Putamen (tissue), 1 donor: ENCODE results near the gene MRPL17.

Experiments
- DNase-seq: peaks from one replicate; pipeline ENCODE4 v3.0.0-alpha.2; 2016; ENCODE audit warnings: low spot score

The MRPL17 gene

GRCh38 chr11:6654281-6655019 lies 28.7 kb downstream of the MRPL17 start:
- peak; percentile 18 for DNase-seq

- DNase-seq = no peak
These were observed 29.5 kb downstream of the MRPL17 start for GRCh38 chr11:6653656-6654055.

- no peak for DNase-seq
These were observed 30.0 kb downstream of the MRPL17 start for GRCh38 chr11:6653097-6653496.

GRCh38 chr11:6652182-6652581 lies 31.0 kb downstream of the MRPL17 start:
- DNase-seq = no peak

GRCh38 chr11:6650980-6651379 lies 32.2 kb downstream of the MRPL17 start:
- no peak for DNase-seq

- no peak for DNase-seq
These were observed 33.0 kb downstream of the MRPL17 start for GRCh38 chr11:6650104-6650503.

- DNase-seq = no peak
These were observed 34.6 kb downstream of the MRPL17 start for GRCh38 chr11:6648501-6648900.

- DNase-seq = no peak
These were observed 35.3 kb downstream of the MRPL17 start for GRCh38 chr11:6647836-6648235.

GRCh38 chr11:6646918-6647679 lies 36.0 kb downstream of the MRPL17 start:
- DNase-seq = no peak

- no peak for DNase-seq
These were observed 36.6 kb downstream of the MRPL17 start for GRCh38 chr11:6646576-6646917.

GRCh38 chr11:6646071-6646470 lies 37.1 kb downstream of the MRPL17 start:
- DNase-seq = no peak

GRCh38 chr11:6642957-6643356 lies 40.2 kb downstream of the MRPL17 start:
- DNase-seq = no peak

- peak; percentile 70 for DNase-seq
These were observed 42.0 kb downstream of the MRPL17 start for GRCh38 chr11:6640985-6641701.

- no peak for DNase-seq
These were observed 42.8 kb downstream of the MRPL17 start for GRCh38 chr11:6640036-6640984.

- DNase-seq = no peak
These were observed 44.7 kb downstream of the MRPL17 start for GRCh38 chr11:6638429-6638828.

- no peak for DNase-seq
These were observed 45.3 kb downstream of the MRPL17 start for GRCh38 chr11:6637871-6638270.

- DNase-seq = no peak
These were observed 46.7 kb downstream of the MRPL17 start for GRCh38 chr11:6636480-6636879.

GRCh38 chr11:6635082-6635932 lies 47.8 kb downstream of the MRPL17 start:
- peak; percentile 54 for DNase-seq

GRCh38 chr11:6634534-6634933 lies 48.6 kb downstream of the MRPL17 start:
- DNase-seq = no peak

GRCh38 chr11:6633422-6634408 lies 49.4 kb downstream of the MRPL17 start:
- no peak for DNase-seq
